ENCODE measurements around the gene KLHL24.
"Not testable (repeated sequence)": the region's sequence is repeated elsewhere in the genome, so short reads cannot be mapped to it uniquely, and the experiment has no call there.

The KLHL24 gene

GRCh38 chr3:183594636-183595035, 40.8 kb upstream of the KLHL24 start:
- ChIA-PET POLR2A (no interaction called here), CTCF (no interaction called here)
- no peak for DNase-seq (ENCODE audit: extremely low spot score)
- TF ChIP-seq PKNOX1 (IDR thresholded peaks at IDR 0.05) (no peak), ZNF384 (IDR thresholded peaks at IDR 0.05) (no peak), L3MBTL2 (conservative IDR thresholded peaks at IDR 0.05) (no peak), FOXK2 (IDR thresholded peaks at IDR 0.05) (no peak), HDGF (IDR thresholded peaks at IDR 0.05; ENCODE audit: borderline replicate concordance) (no peak), SP1 (IDR thresholded peaks at IDR 0.05) (no peak), FOXM1 (IDR thresholded peaks at IDR 0.05; ENCODE audit: borderline replicate concordance) (no peak), ELF4 (IDR thresholded peaks at IDR 0.05) (no peak), SUZ12 (IDR thresholded peaks at IDR 0.05) (no peak), BHLHE40 (IDR thresholded peaks at IDR 0.05; ENCODE audit: borderline replicate concordance) (no peak), NFRKB (IDR thresholded peaks at IDR 0.05) (no peak), FOXA1 (IDR thresholded peaks at IDR 0.05) (no peak), LEF1 (IDR thresholded peaks at IDR 0.05; ENCODE audit: borderline replicate concordance) (no peak), TARDBP (IDR thresholded peaks at IDR 0.05) (no peak)

- TF ChIP-seq TARDBP (IDR thresholded peaks at IDR 0.05) (no peak), ELF4 (IDR thresholded peaks at IDR 0.05) (no peak), ZNF384 (IDR thresholded peaks at IDR 0.05) (no peak), FOXA1 (IDR thresholded peaks at IDR 0.05) (no peak), L3MBTL2 (conservative IDR thresholded peaks at IDR 0.05) (no peak), SP1 (IDR thresholded peaks at IDR 0.05) (no peak), HDGF (IDR thresholded peaks at IDR 0.05; ENCODE audit: borderline replicate concordance) (no peak), LEF1 (IDR thresholded peaks at IDR 0.05; ENCODE audit: borderline replicate concordance) (no peak), PKNOX1 (IDR thresholded peaks at IDR 0.05) (no peak), ARNT (IDR thresholded peaks at IDR 0.05) (no peak), FOXK2 (IDR thresholded peaks at IDR 0.05) (no peak), BHLHE40 (IDR thresholded peaks at IDR 0.05; ENCODE audit: borderline replicate concordance) (no peak), CTBP1 (IDR thresholded peaks at IDR 0.05; ENCODE audit: borderline replicate concordance) (no peak), FOXM1 (IDR thresholded peaks at IDR 0.05; ENCODE audit: borderline replicate concordance) (no peak), NFRKB (IDR thresholded peaks at IDR 0.05) (no peak), SUZ12 (IDR thresholded peaks at IDR 0.05) (no peak)
- POLR2A ChIA-PET, result no interaction called here
- CTCF ChIA-PET, result no interaction called here
- no peak for DNase-seq (ENCODE audit: extremely low spot score)
Measured at GRCh38 chr3:183597959-183598358, 37.5 kb upstream of the KLHL24 start.

- CTCF ChIA-PET; POLR2A ChIA-PET; DNase-seq (ENCODE audit: extremely low spot score): not testable (repeated sequence)
Measured at GRCh38 chr3:183611326-183611725, 24.1 kb upstream of the KLHL24 start.

GRCh38 chr3:183613366-183614285, 21.8 kb upstream of the KLHL24 start:
- TF ChIP-seq L3MBTL2 (conservative IDR thresholded peaks at IDR 0.05) (no peak), ELF4 (IDR thresholded peaks at IDR 0.05) (no peak), BHLHE40 (IDR thresholded peaks at IDR 0.05; ENCODE audit: borderline replicate concordance) (no peak), HDGF (IDR thresholded peaks at IDR 0.05; ENCODE audit: borderline replicate concordance) (no peak), SP1 (IDR thresholded peaks at IDR 0.05) (no peak)
- no peak for DNase-seq (ENCODE audit: extremely low spot score)
- ChIA-PET CTCF (no interaction called here), POLR2A (no interaction called here)

- CTCF ChIA-PET, result interaction anchor here (0.8 kb wide), 1 partner anchor 178 kb away, joined by 3 read pairs; no protein-coding TSS in a partner anchor
- no peak for DNase-seq (ENCODE audit: extremely low spot score)
- POLR2A ChIA-PET, result no interaction called here
- TF ChIP-seq TARDBP (IDR thresholded peaks at IDR 0.05) (no peak), FOXK2 (IDR thresholded peaks at IDR 0.05) (no peak), BHLHE40 (IDR thresholded peaks at IDR 0.05; ENCODE audit: borderline replicate concordance) (no peak), NFRKB (IDR thresholded peaks at IDR 0.05) (no peak), SUZ12 (IDR thresholded peaks at IDR 0.05) (no peak), SP1 (IDR thresholded peaks at IDR 0.05) (no peak), ELF4 (IDR thresholded peaks at IDR 0.05) (no peak), HDGF (IDR thresholded peaks at IDR 0.05; ENCODE audit: borderline replicate concordance) (no peak), ZNF384 (IDR thresholded peaks at IDR 0.05) (no peak), LEF1 (IDR thresholded peaks at IDR 0.05; ENCODE audit: borderline replicate concordance) (no peak), CTBP1 (IDR thresholded peaks at IDR 0.05; ENCODE audit: borderline replicate concordance) (no peak), PKNOX1 (IDR thresholded peaks at IDR 0.05) (no peak), FOXM1 (IDR thresholded peaks at IDR 0.05; ENCODE audit: borderline replicate concordance) (no peak), FOXA1 (IDR thresholded peaks at IDR 0.05) (no peak), L3MBTL2 (conservative IDR thresholded peaks at IDR 0.05) (no peak), ARNT (IDR thresholded peaks at IDR 0.05) (no peak)
Measured at GRCh38 chr3:183618542-183618941, 16.9 kb upstream of the KLHL24 start.

- ChIA-PET CTCF (interaction anchor here (0.8 kb wide), 1 partner anchor 177 kb away, joined by 3 read pairs; no protein-coding TSS in a partner anchor), POLR2A (no interaction called here)
- no peak for DNase-seq (ENCODE audit: extremely low spot score)
- no peak for TF ChIP-seq FOXK2 (IDR thresholded peaks at IDR 0.05)
- TF ChIP-seq TARDBP (IDR thresholded peaks at IDR 0.05), result no peak
- TF ChIP-seq ELF4 (IDR thresholded peaks at IDR 0.05), result no peak
- TF ChIP-seq HDGF (IDR thresholded peaks at IDR 0.05; ENCODE audit: borderline replicate concordance), result no peak
- TF ChIP-seq L3MBTL2 (conservative IDR thresholded peaks at IDR 0.05), result no peak
- no peak for TF ChIP-seq PKNOX1 (IDR thresholded peaks at IDR 0.05)
- TF ChIP-seq CTBP1 (IDR thresholded peaks at IDR 0.05; ENCODE audit: borderline replicate concordance), result no peak
- no peak for TF ChIP-seq FOXA1 (IDR thresholded peaks at IDR 0.05)
- TF ChIP-seq SP1 (IDR thresholded peaks at IDR 0.05), result no peak
- no peak for TF ChIP-seq SUZ12 (IDR thresholded peaks at IDR 0.05)
- TF ChIP-seq ARNT (IDR thresholded peaks at IDR 0.05), result no peak
- no peak for TF ChIP-seq NFRKB (IDR thresholded peaks at IDR 0.05)
- TF ChIP-seq BHLHE40 (IDR thresholded peaks at IDR 0.05; ENCODE audit: borderline replicate concordance), result no peak
- no peak for TF ChIP-seq FOXM1 (IDR thresholded peaks at IDR 0.05; ENCODE audit: borderline replicate concordance)
Measured at GRCh38 chr3:183619010-183619409, 16.4 kb upstream of the KLHL24 start.

All from HEK293T (cell line).